GM20431 (cell line): ENCODE measurements around the gene P4HTM.
"Not testable (repeated sequence)": the region's sequence is repeated elsewhere in the genome, so short reads cannot be mapped to it uniquely, and the experiment has no call there.

Experiments
- in situ Hi-C: fragments of 300-500 bp; cut with MseI, MboI; formaldehyde crosslinking; loops from one replicate; pipeline ENCODE4 v1.15.0; 2020; ENCODE audit warnings: low sequenced_read_pairs; ENCODE audit not compliant: unreplicated experiment

Gene P4HTM

GRCh38 chr3:49007068-49007770 is 17.2 kb downstream of the P4HTM start, which contains the start of gene WDR6:
WDR6 (plus strand) TSS chr3:49007391; CDS start chr3:49007432, 41 bp downstream.
- in situ Hi-C loops: no loop called here

DNA sequence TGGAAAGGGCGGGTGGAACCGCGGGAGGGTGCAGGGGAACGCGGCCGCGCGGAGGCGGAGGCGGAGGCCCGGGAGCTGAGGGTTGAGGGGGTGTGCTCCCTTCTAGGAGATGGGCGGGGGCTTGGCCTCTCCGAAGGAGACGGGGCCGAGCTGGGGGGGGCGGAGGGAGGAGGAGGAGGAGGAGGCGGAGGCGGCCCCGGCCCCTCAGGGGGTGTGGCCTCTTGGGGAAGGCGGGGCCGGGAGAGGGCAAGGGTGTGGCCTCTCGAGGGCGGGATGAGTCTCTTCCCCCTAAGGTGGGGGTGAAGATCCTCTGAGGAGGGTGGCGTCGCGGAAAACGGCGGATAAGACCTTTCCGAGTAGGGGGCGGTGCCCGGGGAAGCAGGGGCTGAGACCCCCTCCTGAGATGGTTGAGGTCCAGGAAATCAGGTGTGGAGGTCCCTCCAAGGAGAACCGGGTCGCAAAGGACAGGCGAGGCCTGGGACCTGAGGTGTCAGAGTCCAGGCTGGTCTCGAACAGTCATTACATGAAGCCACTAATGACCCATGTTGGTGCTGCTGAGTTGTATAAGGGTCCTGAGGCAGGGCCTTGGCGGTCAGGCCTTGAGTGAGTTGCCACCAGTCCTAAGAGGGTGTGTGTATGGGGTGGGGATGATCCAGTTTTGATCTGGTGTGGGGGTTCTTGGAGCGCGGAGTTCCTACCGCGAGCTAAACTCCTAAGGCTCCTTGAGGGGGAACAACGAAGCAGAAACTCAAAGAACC is 17.9 kb downstream of the P4HTM start:
- in situ Hi-C loops: no loop called here

- in situ Hi-C loops: not testable (repeated sequence)
Measured at GRCh38 chr3:49008627-49009026, 18.6 kb downstream of the P4HTM start.

DNA sequence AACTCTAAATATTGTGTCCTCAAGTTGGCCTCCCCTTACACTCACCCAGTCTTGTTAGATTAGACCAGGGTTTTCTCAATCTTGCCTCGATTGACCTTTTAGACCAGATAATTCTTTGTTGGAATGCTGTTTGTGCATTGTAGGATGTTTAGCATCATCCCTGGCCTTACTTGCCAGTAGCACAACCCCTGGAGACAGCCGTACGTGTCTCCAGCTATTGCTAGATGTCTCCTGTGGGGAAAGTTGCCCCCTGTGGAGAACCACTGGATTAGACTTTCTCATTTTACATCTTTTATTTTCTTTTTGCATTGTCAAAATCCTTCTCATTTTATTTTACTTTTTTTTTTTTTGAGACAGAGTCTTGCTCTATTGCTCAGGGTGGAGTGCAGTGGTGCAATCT is 19.4 kb downstream of the P4HTM start:
- in situ Hi-C loops: no loop called here

GRCh38 chr3:49012441-49013017 is 22.5 kb downstream of the P4HTM start:
- in situ Hi-C loops: no loop called here

- in situ Hi-C loops: no loop called here
Measured at GRCh38 chr3:49013113-49013737, 23.2 kb downstream of the P4HTM start.

- in situ Hi-C loops: no loop called here
Measured at GRCh38 chr3:49013738-49014660, 24.0 kb downstream of the P4HTM start.

GRCh38 chr3:49015072-49015471 is 25.0 kb downstream of the P4HTM start:
- in situ Hi-C loops: no loop called here

GRCh38 chr3:49015765-49016164 is 25.7 kb downstream of the P4HTM start:
- in situ Hi-C loops: no loop called here

GRCh38 chr3:49016414-49017228 is 26.6 kb downstream of the P4HTM start:
- in situ Hi-C loops: no loop called here

DNA sequence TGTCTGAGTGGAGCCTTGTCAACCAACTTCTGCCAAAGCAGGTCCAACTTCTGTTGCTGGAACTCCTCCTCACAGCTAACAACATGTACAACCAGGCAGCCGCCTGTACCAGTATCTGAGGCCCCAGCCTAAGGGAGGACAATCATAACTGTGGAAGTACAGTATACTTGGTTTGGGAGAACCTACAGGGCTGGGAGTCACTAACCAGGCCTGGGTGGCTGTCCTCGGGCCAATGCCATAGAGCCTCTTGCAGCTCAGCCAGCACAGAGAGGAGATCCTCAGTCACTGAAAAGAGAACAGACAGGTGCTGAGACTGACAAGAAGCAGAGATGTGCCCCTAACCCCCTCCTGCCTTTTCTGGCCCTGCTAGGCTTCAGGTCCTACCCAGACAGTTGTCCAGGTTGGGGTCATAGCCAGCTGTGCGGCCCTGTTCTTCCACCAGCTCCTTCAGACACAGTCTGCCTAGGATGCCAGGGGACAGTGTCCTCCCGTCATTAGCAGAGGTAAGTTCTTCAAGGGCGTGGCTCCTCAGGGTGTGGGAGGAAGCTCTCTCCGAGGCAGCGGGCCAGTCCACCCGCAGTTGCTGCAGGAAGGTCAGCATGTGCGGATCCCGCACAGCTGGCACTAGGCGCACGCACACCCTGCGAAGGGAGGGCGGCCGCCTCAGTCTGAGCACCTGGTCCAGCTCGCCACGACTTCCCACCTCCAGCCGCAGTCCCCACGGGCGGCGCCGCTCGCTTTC is 27.4 kb downstream of the P4HTM start:
- in situ Hi-C loops: no loop called here

GRCh38 chr3:49017971-49018706 is 28.1 kb downstream of the P4HTM start, which contains the start of gene DALRD3:
DALRD3 (minus strand) TSS chr3:49018580; CDS start chr3:49018564, 16 bp downstream.
- in situ Hi-C loops: no loop called here

DNA sequence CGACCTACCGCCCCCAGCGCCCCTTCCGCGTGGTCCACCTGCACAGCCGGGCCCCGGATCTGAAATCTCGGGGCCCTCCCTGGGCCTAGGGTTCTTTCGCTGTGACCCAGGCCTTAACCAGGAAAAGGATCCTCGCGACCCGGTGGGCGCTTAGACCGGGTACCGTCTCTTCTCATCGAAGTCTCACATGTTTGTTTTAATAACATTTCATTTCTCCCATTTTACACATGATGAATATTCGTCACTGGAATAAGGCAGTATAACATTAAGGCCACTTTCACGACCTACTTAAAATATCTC is 28.6 kb downstream of the P4HTM start:
- in situ Hi-C loops: no loop called here

- in situ Hi-C loops: no loop called here
Measured at GRCh38 chr3:49019941-49020329, 29.9 kb downstream of the P4HTM start.

- in situ Hi-C loops: no loop called here
Measured at GRCh38 chr3:49020330-49021212, 30.5 kb downstream of the P4HTM start.

GRCh38 chr3:49021213-49021812 is 31.3 kb downstream of the P4HTM start:
- in situ Hi-C loops: no loop called here
